Mesendoderm (in vitro differentiated cells): ENCODE measurements around the gene STEEP1.
"Not testable (repeated sequence)": the region's sequence is repeated elsewhere in the genome, so short reads cannot be mapped to it uniquely, and the experiment has no call there.

Source experiments
- DNase-seq: peaks from one replicate; pipeline ENCODE4 v3.0.0; 2013
- H2AK5ac ChIP-seq: 2 replicates; pipeline ENCODE4 v1.6.1; 2013; ENCODE audit warnings: low read length, inconsistent platforms
- H2BK120ac ChIP-seq: 2 replicates; pipeline ENCODE4 v1.6.1; 2013; ENCODE audit warnings: low read depth, mild to moderate bottlenecking, low read length, moderate library complexity, mixed read lengths
- H2BK15ac ChIP-seq: replicated peaks from 2 replicates; pipeline ENCODE4 v1.6.1; 2013; ENCODE audit warnings: low read depth, mild to moderate bottlenecking, moderate library complexity
- H2BK5ac ChIP-seq: 2 replicates; pipeline ENCODE4 v1.6.1; 2013; ENCODE audit warnings: low read length, inconsistent platforms
- H3K18ac ChIP-seq: 2 replicates; pipeline ENCODE4 v1.6.1; 2013; ENCODE audit warnings: mild to moderate bottlenecking, low read length, mixed read lengths
- H3K23ac ChIP-seq: one replicate; pipeline ENCODE4 v1.6.1; 2013; ENCODE audit warnings: low read length
- H3K27ac ChIP-seq: 2 replicates; pipeline ENCODE4 v1.5.1; 2013; ENCODE audit warnings: low read depth, mild to moderate bottlenecking, inconsistent platforms, low read length, moderate library complexity
- H3K27me3 ChIP-seq: 2 replicates; pipeline ENCODE4 v1.6.1; 2013; ENCODE audit warnings: low read length, control low read depth, mild to moderate bottlenecking, inconsistent platforms; ENCODE audit not compliant: insufficient read depth, poor library complexity
- H3K36me3 ChIP-seq: 2 replicates; pipeline ENCODE4 v1.6.1; 2013; ENCODE audit warnings: low read length, inconsistent platforms; ENCODE audit not compliant: control insufficient read depth, insufficient read depth
- H3K4ac ChIP-seq: one replicate; pipeline ENCODE4 v1.6.1; 2013; ENCODE audit warnings: low read depth, mild to moderate bottlenecking, low read length, moderate library complexity
- H3K4me1 ChIP-seq: 2 replicates; pipeline ENCODE4 v1.6.1; 2013; ENCODE audit warnings: low read depth, low read length, inconsistent platforms; ENCODE audit not compliant: control insufficient read depth
- H3K4me2 ChIP-seq: 2 replicates; pipeline ENCODE4 v1.6.1; 2013; ENCODE audit warnings: low read length
- H3K4me3 ChIP-seq: 2 replicates; pipeline ENCODE4 v1.5.1; 2013; ENCODE audit warnings: mild to moderate bottlenecking, low read length
- H3K56ac ChIP-seq: one replicate; pipeline ENCODE4 v1.6.1; 2013; ENCODE audit warnings: low read length
- H3K79me1 ChIP-seq: 2 replicates; pipeline ENCODE4 v1.6.1; 2013; ENCODE audit warnings: low read length, inconsistent platforms
- H3K79me2 ChIP-seq: 2 replicates; pipeline ENCODE4 v1.6.1; 2013; ENCODE audit warnings: mild to moderate bottlenecking, low read length; ENCODE audit not compliant: control insufficient read depth, insufficient read depth
- H3K9ac ChIP-seq: 2 replicates; pipeline ENCODE4 v1.6.1; 2013; ENCODE audit warnings: low read length, inconsistent platforms
- H4K5ac ChIP-seq: one replicate; pipeline ENCODE4 v1.6.1; 2013; ENCODE audit warnings: low read length
- H4K8ac ChIP-seq: one replicate; pipeline ENCODE4 v1.6.1; 2013; ENCODE audit warnings: low read depth, mild to moderate bottlenecking, control low read depth, low read length, moderate library complexity
- WGBS: extraction: QIAGEN DNeasy Blood & Tissue Kit; methylation state at CpG from one replicate; pipeline ENCODE4 v1.1.7; 2013; ENCODE audit warnings: low lambda C conversion rate, missing lambda C conversion rate; ENCODE audit not compliant: insufficient coverage; ENCODE audit errors: extremely low coverage; 5-methylcytosine and 5-hydroxymethylcytosine counted together

Gene STEEP1

DNA sequence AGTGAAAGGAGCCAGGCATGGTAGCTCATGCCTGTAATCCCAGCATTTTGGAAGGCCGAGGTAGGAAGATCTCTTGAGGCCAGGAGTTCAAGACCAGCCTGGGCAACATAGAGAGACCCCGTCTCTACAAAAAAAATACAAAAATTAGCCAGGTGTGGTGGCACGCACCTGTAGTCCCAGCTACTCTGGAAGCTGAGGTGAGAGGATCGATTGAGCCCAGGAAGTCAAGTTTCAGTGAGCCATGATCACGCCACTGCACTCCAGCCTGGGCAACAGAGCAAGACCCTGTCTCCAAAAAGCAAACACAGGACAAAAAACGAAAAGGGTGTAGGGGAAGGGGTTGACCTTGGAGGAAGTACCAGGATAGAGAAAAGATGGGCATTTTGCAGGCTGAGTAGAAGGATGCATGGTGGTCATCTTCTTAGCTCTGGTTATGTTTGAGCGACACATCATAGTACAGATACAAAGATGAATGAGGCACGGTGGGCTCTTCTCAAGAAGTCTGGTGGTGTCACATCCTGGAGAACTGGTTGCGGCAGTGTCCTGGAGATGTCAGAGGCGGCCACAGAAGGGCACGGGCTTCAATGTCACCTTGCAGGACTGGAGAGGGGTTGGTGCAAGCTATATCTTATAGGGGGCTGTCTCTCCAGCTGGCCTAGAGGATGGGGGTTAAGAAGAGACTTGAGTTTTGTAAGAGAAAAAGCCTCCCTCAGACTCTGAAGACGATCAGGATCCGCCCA, 65.0 kb downstream of the STEEP1 start:
- no peak overlapping the region for H2BK15ac ChIP-seq
- no peaks in the 10 kb centered on the region for H3K36me3 ChIP-seq
- H3K27ac ChIP-seq = no peak overlapping the region
- H3K4me2 ChIP-seq = no peak overlapping the region
- H2BK120ac ChIP-seq = no peak overlapping the region
- H3K56ac ChIP-seq = no peak overlapping the region
- no peaks in the 10 kb centered on the region for H3K79me1 ChIP-seq
- no peaks in the 10 kb centered on the region for H3K4me1 ChIP-seq
- H3K23ac ChIP-seq = no peak overlapping the region
- no peaks in the 10 kb centered on the region for H3K79me2 ChIP-seq
- no peak for DNase-seq
- H3K9ac ChIP-seq = no peak overlapping the region
- H2BK5ac ChIP-seq = no peak overlapping the region
- no peaks in the 10 kb centered on the region for H3K27me3 ChIP-seq
- no peak overlapping the region for H4K5ac ChIP-seq
- H4K8ac ChIP-seq = no peak overlapping the region
- no CpG with 5 or more reads among the region's 13 CpGs for WGBS
- no peak overlapping the region for H2AK5ac ChIP-seq
- H3K18ac ChIP-seq = no peak overlapping the region
- no peak overlapping the region for H3K4ac ChIP-seq
- H3K4me3 ChIP-seq = no peak overlapping the region

DNA sequence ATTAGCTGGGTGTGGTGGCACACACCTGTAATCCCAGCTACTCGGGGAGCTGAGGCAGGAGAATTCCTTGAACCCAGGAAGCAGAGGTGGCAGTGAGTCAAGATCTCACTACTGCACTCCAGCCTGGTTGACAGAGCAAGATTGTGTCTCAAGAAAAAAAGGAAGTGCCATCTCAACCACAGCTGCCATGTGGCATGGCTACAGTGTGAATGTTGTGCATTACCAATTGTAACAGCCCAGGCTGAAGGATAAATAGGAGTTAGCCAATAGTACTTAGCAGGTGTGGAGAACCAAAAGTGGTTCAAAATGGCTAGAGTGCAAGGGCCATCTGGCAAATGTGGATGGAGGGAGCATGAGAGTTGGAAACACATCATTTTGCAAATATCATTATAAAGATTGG, 68.0 kb downstream of the STEEP1 start:
- no peak overlapping the region for H3K4me2 ChIP-seq
- H4K8ac ChIP-seq = no peak overlapping the region
- no peaks in the 10 kb centered on the region for H3K36me3 ChIP-seq
- H3K4me1 ChIP-seq = no peaks in the 10 kb centered on the region
- H3K27me3 ChIP-seq = no peaks in the 10 kb centered on the region
- H2AK5ac ChIP-seq = no peak overlapping the region
- no peak overlapping the region for H3K9ac ChIP-seq
- no peak overlapping the region for H2BK15ac ChIP-seq
- no peak overlapping the region for H2BK5ac ChIP-seq
- no peak overlapping the region for H3K18ac ChIP-seq
- H2BK120ac ChIP-seq = no peak overlapping the region
- no CpG with 5 or more reads among the region's 1 CpG for WGBS
- H4K5ac ChIP-seq = no peak overlapping the region
- DNase-seq = no peak
- no peaks in the 10 kb centered on the region for H3K79me2 ChIP-seq
- no peak overlapping the region for H3K56ac ChIP-seq
- H3K4ac ChIP-seq = no peak overlapping the region
- H3K23ac ChIP-seq = no peak overlapping the region
- H3K4me3 ChIP-seq = no peak overlapping the region
- H3K27ac ChIP-seq = no peak overlapping the region
- no peaks in the 10 kb centered on the region for H3K79me1 ChIP-seq

DNA sequence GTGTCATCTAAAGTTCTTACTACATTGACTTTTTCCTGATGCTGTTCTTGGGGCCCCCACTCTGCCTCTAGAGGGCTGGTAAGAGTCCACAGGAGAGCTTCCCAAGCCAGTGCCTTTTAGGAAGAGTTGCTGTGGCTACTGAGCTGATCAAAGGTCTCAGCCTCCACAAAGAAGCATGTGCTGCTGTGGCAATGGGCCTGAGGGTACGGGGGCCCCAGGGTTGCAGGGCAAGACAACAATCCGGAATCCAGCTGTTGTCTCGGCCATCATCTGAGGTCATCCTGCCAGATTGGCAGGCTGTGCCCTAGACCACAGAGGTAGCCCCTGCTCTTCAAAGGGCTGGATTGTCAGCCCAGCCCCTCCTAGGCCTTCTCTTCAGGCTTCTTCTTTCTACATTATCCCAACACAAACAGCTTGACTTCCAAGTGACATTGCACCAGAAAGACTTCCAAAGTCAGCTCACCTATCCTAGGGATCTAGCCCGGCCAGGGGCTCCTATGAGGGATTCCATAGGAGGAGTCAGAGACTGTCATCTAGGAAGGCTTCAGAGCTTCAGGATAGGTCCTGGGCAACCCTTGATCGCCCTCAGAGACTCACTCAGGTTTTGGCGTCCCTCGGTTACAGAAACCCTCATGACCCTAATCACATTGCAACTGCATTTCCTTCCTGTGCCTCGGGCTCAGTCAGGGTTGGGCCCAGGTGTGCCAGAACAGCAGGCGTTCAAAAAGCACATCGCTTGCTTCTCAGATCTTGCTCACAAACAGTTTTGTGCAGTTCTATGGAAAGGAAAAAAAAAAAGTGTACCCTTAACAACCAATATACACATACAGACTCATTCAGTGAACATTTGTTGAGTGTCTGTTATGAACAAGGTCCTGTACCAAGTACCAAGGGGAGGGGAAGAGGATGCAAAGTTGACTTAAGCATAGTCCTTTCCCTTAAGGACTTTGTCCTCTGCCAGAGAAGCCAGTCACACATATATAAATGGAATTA, 69.2 kb downstream of the STEEP1 start:
- Histone ChIP-seq H2AK5ac (no peak overlapping the region), H4K5ac (no peak overlapping the region), H3K79me2 (no peaks in the 10 kb centered on the region), H3K4ac (no peak overlapping the region), H3K4me2 (no peak overlapping the region), H3K9ac (no peak overlapping the region), H3K18ac (no peak overlapping the region), H3K79me1 (no peaks in the 10 kb centered on the region), H3K23ac (no peak overlapping the region), H4K8ac (no peak overlapping the region), H3K27me3 (no peaks in the 10 kb centered on the region), H3K36me3 (no peaks in the 10 kb centered on the region), H3K4me1 (no peaks in the 10 kb centered on the region), H3K4me3 (no peak overlapping the region), H2BK120ac (no peak overlapping the region), H2BK15ac (no peak overlapping the region), H3K56ac (no peak overlapping the region), H3K27ac (no peak overlapping the region), H2BK5ac (no peak overlapping the region)
- no CpG with 5 or more reads among the region's 10 CpGs for WGBS
- DNase-seq = no peak

DNA sequence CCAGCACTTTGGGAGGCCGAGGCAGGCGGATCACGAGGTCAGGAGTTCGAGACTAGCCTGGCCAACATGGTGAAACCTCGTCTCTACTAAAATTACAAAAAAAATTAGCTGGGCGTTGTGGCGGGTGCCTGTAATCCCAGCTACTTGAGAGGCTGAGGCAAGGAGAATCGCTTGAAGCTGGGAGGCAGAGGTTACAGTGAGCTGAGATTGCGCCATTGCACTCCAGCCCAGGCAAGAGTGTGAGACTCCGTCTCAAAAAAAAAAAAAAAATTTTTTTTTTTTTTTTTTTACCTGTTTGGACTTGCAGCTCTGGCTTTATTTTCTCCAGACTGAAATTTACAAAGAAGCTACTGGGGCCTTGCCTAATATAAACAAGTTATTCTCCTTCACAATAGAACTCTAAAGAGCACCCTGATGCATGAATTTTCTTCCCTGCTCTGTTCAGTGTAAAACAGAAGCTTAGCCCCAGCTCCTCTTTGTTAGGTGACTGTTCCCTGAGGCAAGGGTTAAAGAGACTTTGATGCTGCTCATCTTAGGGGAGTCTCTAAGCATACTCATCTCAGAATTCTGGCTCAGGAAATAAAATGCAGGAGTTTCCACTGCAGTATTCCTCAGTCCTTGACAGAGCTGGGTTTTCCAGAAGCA, 71.2 kb downstream of the STEEP1 start:
- not testable (repeated sequence) for H3K18ac ChIP-seq, H2BK15ac ChIP-seq, H4K8ac ChIP-seq, H3K56ac ChIP-seq, H3K27me3 ChIP-seq, H2BK5ac ChIP-seq, H3K4me3 ChIP-seq, H3K27ac ChIP-seq, H3K4ac ChIP-seq, H3K4me2 ChIP-seq, H2AK5ac ChIP-seq, DNase-seq, H3K79me1 ChIP-seq, H3K36me3 ChIP-seq, H2BK120ac ChIP-seq, H3K23ac ChIP-seq, H3K79me2 ChIP-seq, H3K9ac ChIP-seq, H4K5ac ChIP-seq, H3K4me1 ChIP-seq
- WGBS = no CpG with 5 or more reads among the region's 10 CpGs

DNA sequence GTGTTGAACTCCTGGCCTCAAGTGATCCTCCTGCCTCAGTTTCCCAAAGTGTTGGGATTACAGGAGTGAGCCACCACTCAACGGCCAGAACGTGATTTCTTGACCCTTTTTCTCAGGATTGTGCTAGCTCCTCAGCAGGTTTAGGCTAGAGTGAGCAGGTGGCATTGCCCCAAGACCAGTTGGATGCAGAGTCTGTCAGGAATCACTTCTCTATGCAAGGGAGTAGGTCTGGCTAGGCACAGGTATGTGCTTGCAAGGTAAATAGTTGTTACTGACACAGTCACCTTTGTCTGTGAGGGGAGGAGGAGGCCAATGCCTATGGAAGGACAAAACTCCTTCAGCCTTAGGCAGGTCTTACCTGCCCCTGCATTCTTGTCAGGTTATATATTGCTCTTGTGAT, 72.7 kb downstream of the STEEP1 start:
- H3K27ac ChIP-seq = no peak overlapping the region
- H3K23ac ChIP-seq = no peak overlapping the region
- no peaks in the 10 kb centered on the region for H3K36me3 ChIP-seq
- no peak overlapping the region for H2BK120ac ChIP-seq
- no peak overlapping the region for H3K4me2 ChIP-seq
- H2AK5ac ChIP-seq = no peak overlapping the region
- H3K79me2 ChIP-seq = no peaks in the 10 kb centered on the region
- H4K5ac ChIP-seq = no peak overlapping the region
- H3K9ac ChIP-seq = no peak overlapping the region
- no peak overlapping the region for H3K18ac ChIP-seq
- no peak overlapping the region for H3K4ac ChIP-seq
- no peaks in the 10 kb centered on the region for H3K27me3 ChIP-seq
- H2BK15ac ChIP-seq = no peak overlapping the region
- H3K4me3 ChIP-seq = no peak overlapping the region
- no peak overlapping the region for H2BK5ac ChIP-seq
- no CpG with 5 or more reads among the region's 2 CpGs for WGBS
- no peak for DNase-seq
- no peak overlapping the region for H4K8ac ChIP-seq
- no peak overlapping the region for H3K56ac ChIP-seq
- no peaks in the 10 kb centered on the region for H3K4me1 ChIP-seq
- no peaks in the 10 kb centered on the region for H3K79me1 ChIP-seq
